Ovary (tissue), 10 donors: ENCODE measurements around the gene OR8K3. TPM values are rescaled to one million over a fixed set of nuclear protein-coding genes. Genes with fewer than 3 reads are reported as not detected.

ENCODE experiments used
- DNase-seq, 5 donors: peaks; one replicate each; pipeline ENCODE4 v3.0.0-alpha.2; 2019 to 2020
- H3K27ac ChIP-seq, 2 donors: fragments of 200-600 bp; one replicate each; pipeline versions ENCODE4 v1.5.1 to v1.8.0; 2019 to 2022
- H3K27me3 ChIP-seq: fragments of 200-600 bp; one replicate; pipeline ENCODE4 v1.8.0; 2022
- H3K36me3 ChIP-seq: fragments of 200-600 bp; sonication (generic); one replicate; pipeline ENCODE4 v1.5.1; 2019
- H3K4me1 ChIP-seq: one replicate; pipeline ENCODE4 v1.8.1; 2013; ENCODE audit warnings: mild to moderate bottlenecking, moderate library complexity; ENCODE audit not compliant: insufficient read depth
- H3K4me3 ChIP-seq: fragments of 200-600 bp; sonication (generic); one replicate; pipeline ENCODE4 v1.5.1; 2017
- H3K9me3 ChIP-seq, 2 donors: fragments of 200-600 bp in 1 of 2; sonication (generic) in 1 of 2; one replicate each; pipeline versions ENCODE4 v1.5.1 to v1.8.1; 2013 to 2019; ENCODE audit warnings: mild to moderate bottlenecking in 1 of 2, moderate library complexity in 1 of 2
- CTCF ChIP-seq, 3 donors: fragments of 450-650 bp in 2 of 3; fragments of 200-600 bp in 1 of 3; IDR thresholded peaks; one replicate each; pipeline versions ENCODE4 v1.5.1 to v1.8.0; 2016 to 2022; ENCODE audit warnings: antibody characterized with exemption in 3 of 3, mild to moderate bottlenecking in 1 of 3
- EP300 ChIP-seq: sonication (generic); formaldehyde crosslinking; IDR thresholded peaks from one replicate; pipeline ENCODE4 v1.6.1; 2017; ENCODE audit warnings: antibody characterized with exemption
- POLR2A ChIP-seq: fragments of 450-650 bp; IDR thresholded peaks from one replicate; pipeline ENCODE4 v1.6.1; 2017; ENCODE audit warnings: antibody characterized with exemption, mild to moderate bottlenecking, moderate library complexity
- WGBS, 3 donors: extraction: QIAGEN DNeasy Blood & Tissue Kit in 1 of 3; methylation state at CpG; one replicate each; pipeline versions ENCODE4 v1.1.5 to v1.1.7; 2013 to 2017; 5-methylcytosine and 5-hydroxymethylcytosine counted together
- intact Hi-C, 4 donors: fragments of 100-400 bp; cut with DNase I; formaldehyde crosslinking; loops; one replicate each; pipeline versions ENCODE4 v1.11.0 to v1.15.1; 2022 to 2023
- long read RNA-seq, 3 donors: library from polyadenylated mRNA in 2 of 3; unstranded in 2 of 3; transcript quantifications; one replicate each; pipeline ENCODE4 v2.0.0 and lab custom pipeline, GENCODE V29; 2021 to 2026
- polyA plus RNA-seq, 2 donors: library from polyadenylated mRNA; stranded (reverse); fragments of 200-250 nt in 1 of 2; fragments of 350-450 nt in 1 of 2; fragmentation: Illumina TruSeq in 1 of 2; extraction: RNeasy Lipid Tissue Mini Kit (QIAGEN cat#74804) in 1 of 2; gene quantifications; one replicate each; pipeline ENCODE4 v1.2.3, GENCODE V29; 2013 to 2014
- total RNA-seq, 7 donors: library from RNA; depleted of rRNA in 2 of 7; stranded (reverse); fragments of >200 nt in 2 of 7; fragmentation: NEBNext Ultra II Directional in 3 of 7; extraction: Animal tissue kit (Norgen Biotek cat#: 25700) in 3 of 7; gene quantifications; one replicate each; pipeline versions ENCODE4 v1.1.0 to v1.2.4, GENCODE V29; 2016 to 2023
- donor health status: DM: no; HTN: no; CAD: no; lungs with moderate emphysema.
- donor health status: DM: no; HTN: no; CAD: no.
- donor health status: Bipolar disorder and iron deficiency.
- donor health status: DM: yes; HTN: yes; CAD: no.
- donor health status: DM: no; HTN: no; CAD: no.
- donor health status: DM: yes; HTN: yes; CAD: no.

The OR8K3 gene
- total RNA-seq (not detected), polyA plus RNA-seq (not detected)
- long read RNA-seq, donor 1: 0 reads
- long read RNA-seq, donor 2: 0 reads
- long read RNA-seq, donor 3: 0 reads

- intact Hi-C loops: no loop called here
- no peak within 1 kb of the TSS for H3K4me3 ChIP-seq
- no peaks in the 10 kb centered on the region for H3K36me3 ChIP-seq
- no peaks in the 10 kb centered on the region for H3K9me3 ChIP-seq
- DNase-seq: no peak
- H3K27me3 ChIP-seq: no peaks in the 10 kb centered on the region
- TF ChIP-seq CTCF (IDR thresholded peaks at IDR 0.05): no peak
- TF ChIP-seq POLR2A: no peak
- no peak for TF ChIP-seq EP300
- H3K4me1 ChIP-seq: no peaks in the 10 kb centered on the region
- H3K27ac ChIP-seq: no peak within 1 kb of the TSS
These were observed at the start of gene OR8K3 for GRCh38 chr11:56314844-56315243. TSS of gene OR8K3 (plus strand) at chr11:56315144. CDS start at chr11:56318307, 3,163 bp downstream.

GRCh38 chr11:56271092-56271491 lies 43.9 kb upstream of the OR8K3 start:
- DNase-seq: no peak
- Histone ChIP-seq H3K27ac (no peak overlapping the region), H3K27me3 (no peaks in the 10 kb centered on the region), H3K4me1 (no peaks in the 10 kb centered on the region), H3K9me3 (no peaks in the 10 kb centered on the region), H3K4me3 (no peak overlapping the region), H3K36me3 (no peaks in the 10 kb centered on the region)
- TF ChIP-seq POLR2A (no peak), CTCF (IDR thresholded peaks at IDR 0.05) (no peak), EP300 (no peak)
- intact Hi-C loops: no loop called here
- WGBS, 3 donors: 57 to 63% (median 62%) methylated on average over 3 of the region's 3 CpGs

GRCh38 chr11:56273854-56274253 lies 41.1 kb upstream of the OR8K3 start, which contains the start of gene OR5T1:
TSS of gene OR5T1 (plus strand) at chr11:56274154. CDS start at chr11:56275639, 1,485 bp downstream.
- intact Hi-C loops: no loop called here
- TF ChIP-seq EP300: no peak
- no peak for TF ChIP-seq CTCF (IDR thresholded peaks at IDR 0.05)
- no peak within 1 kb of the TSS for H3K27ac ChIP-seq
- H3K4me3 ChIP-seq: no peak within 1 kb of the TSS
- no peaks in the 10 kb centered on the region for H3K27me3 ChIP-seq
- H3K36me3 ChIP-seq: no peaks in the 10 kb centered on the region
- DNase-seq: no peak
- H3K4me1 ChIP-seq: no peaks in the 10 kb centered on the region
- no peaks in the 10 kb centered on the region for H3K9me3 ChIP-seq

- Histone ChIP-seq H3K4me3 (no peak within 1 kb of the TSS), H3K27ac (no peak within 1 kb of the TSS), H3K9me3 (no peaks in the 10 kb centered on the region), H3K4me1 (no peaks in the 10 kb centered on the region), H3K36me3 (no peaks in the 10 kb centered on the region), H3K27me3 (no peaks in the 10 kb centered on the region)
- intact Hi-C loops: no loop called here
- DNase-seq: no peak
- TF ChIP-seq EP300 (no peak), CTCF (IDR thresholded peaks at IDR 0.05) (no peak), POLR2A (no peak)
- WGBS, 3 donors: 62 to 69% (median 64%) methylated on average over 2 of the region's 2 CpGs
These were observed 22.8 kb upstream of the OR8K3 start, which contains the start of gene OR8H1 for GRCh38 chr11:56292154-56292553. TSS of gene OR8H1 (minus strand) at chr11:56292254. CDS start at chr11:56291062, 1,192 bp downstream.
